ENCODE measurements around the gene NMT1. TPM values are rescaled to one million over a fixed set of nuclear protein-coding genes. Genes with fewer than 3 reads are reported as not detected.

NMT1 gene
- total and polyA plus RNA-seq, 2 experiments from 2014 or later, result 95.6 to 298 TPM

DNA sequence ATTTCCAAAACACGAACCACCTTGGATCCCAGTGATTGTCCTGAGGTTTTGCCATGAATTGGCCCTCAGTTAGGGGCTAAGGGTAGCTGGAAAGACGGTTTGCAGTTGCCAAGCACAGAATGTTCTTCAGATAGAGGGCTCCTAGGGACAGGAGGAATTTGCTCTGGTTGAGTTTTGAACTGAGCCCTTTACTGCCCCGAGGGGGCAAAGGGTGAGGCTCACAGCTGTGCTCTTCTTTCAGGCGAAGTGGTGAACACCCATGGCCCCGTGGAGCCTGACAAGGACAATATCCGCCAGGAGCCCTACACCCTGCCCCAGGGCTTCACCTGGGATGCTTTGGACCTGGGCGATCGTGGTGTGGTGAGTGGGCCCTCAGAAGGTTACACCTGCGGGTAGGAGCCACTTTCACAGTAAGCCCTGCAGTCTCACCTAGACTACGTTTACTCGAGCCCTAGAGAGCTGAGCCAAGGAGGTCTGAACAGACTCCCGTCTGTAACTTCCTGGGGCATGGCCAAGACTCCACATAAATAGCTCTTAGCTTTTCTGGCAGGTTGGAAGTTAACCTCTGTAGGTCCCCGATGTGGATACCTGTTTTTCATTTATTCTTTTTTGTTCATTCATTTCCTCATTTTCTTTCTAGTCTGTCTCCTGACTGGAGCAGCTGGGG is 32.5 kb downstream of the NMT1 start:
- TF ChIP-seq, protein P1, sequence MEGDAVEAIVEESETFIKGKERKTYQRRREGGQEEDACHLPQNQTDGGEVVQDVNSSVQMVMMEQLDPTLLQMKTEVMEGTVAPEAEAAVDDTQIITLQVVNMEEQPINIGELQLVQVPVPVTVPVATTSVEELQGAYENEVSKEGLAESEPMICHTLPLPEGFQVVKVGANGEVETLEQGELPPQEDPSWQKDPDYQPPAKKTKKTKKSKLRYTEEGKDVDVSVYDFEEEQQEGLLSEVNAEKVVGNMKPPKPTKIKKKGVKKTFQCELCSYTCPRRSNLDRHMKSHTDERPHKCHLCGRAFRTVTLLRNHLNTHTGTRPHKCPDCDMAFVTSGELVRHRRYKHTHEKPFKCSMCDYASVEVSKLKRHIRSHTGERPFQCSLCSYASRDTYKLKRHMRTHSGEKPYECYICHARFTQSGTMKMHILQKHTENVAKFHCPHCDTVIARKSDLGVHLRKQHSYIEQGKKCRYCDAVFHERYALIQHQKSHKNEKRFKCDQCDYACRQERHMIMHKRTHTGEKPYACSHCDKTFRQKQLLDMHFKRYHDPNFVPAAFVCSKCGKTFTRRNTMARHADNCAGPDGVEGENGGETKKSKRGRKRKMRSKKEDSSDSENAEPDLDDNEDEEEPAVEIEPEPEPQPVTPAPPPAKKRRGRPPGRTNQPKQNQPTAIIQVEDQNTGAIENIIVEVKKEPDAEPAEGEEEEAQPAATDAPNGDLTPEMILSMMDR (conservative IDR thresholded peaks at IDR 0.05; ENCODE audit: low read depth in 2 of 2), result no peak
- TF ChIP-seq, protein P2, sequence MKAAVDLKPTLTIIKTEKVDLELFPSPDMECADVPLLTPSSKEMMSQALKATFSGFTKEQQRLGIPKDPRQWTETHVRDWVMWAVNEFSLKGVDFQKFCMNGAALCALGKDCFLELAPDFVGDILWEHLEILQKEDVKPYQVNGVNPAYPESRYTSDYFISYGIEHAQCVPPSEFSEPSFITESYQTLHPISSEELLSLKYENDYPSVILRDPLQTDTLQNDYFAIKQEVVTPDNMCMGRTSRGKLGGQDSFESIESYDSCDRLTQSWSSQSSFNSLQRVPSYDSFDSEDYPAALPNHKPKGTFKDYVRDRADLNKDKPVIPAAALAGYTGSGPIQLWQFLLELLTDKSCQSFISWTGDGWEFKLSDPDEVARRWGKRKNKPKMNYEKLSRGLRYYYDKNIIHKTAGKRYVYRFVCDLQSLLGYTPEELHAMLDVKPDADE (IDR thresholded peaks at IDR 0.05), result no peak
- TF ChIP-seq, protein P3, sequence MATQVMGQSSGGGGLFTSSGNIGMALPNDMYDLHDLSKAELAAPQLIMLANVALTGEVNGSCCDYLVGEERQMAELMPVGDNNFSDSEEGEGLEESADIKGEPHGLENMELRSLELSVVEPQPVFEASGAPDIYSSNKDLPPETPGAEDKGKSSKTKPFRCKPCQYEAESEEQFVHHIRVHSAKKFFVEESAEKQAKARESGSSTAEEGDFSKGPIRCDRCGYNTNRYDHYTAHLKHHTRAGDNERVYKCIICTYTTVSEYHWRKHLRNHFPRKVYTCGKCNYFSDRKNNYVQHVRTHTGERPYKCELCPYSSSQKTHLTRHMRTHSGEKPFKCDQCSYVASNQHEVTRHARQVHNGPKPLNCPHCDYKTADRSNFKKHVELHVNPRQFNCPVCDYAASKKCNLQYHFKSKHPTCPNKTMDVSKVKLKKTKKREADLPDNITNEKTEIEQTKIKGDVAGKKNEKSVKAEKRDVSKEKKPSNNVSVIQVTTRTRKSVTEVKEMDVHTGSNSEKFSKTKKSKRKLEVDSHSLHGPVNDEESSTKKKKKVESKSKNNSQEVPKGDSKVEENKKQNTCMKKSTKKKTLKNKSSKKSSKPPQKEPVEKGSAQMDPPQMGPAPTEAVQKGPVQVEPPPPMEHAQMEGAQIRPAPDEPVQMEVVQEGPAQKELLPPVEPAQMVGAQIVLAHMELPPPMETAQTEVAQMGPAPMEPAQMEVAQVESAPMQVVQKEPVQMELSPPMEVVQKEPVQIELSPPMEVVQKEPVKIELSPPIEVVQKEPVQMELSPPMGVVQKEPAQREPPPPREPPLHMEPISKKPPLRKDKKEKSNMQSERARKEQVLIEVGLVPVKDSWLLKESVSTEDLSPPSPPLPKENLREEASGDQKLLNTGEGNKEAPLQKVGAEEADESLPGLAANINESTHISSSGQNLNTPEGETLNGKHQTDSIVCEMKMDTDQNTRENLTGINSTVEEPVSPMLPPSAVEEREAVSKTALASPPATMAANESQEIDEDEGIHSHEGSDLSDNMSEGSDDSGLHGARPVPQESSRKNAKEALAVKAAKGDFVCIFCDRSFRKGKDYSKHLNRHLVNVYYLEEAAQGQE (IDR thresholded peaks at IDR 0.05; ENCODE audit: unreplicated experiment), result no peak
- TF ChIP-seq JUNB (IDR thresholded peaks at IDR 0.05; ENCODE audit: unreplicated experiment) (no peak), CREB1 (CRISPR knock-in tag; IDR thresholded peaks at IDR 0.05; ENCODE audit: low read depth) (no peak), POLR2AphosphoS5 (IDR thresholded peaks at IDR 0.05; ENCODE audit: low read depth) (no peak), NANOG (IDR thresholded peaks at IDR 0.05; ENCODE audit: borderline replicate concordance) (no peak), STAT1 (IDR thresholded peaks at IDR 0.05; ENCODE audit: unreplicated experiment) (no peak), EZH2phosphoT487 (IDR thresholded peaks at IDR 0.05; ENCODE audit: unreplicated experiment) (no peak), ZNF331 (CRISPR knock-in tag; IDR thresholded peaks at IDR 0.05; ENCODE audit: low read depth) (no peak)
- TF ChIP-seq, protein P4, sequence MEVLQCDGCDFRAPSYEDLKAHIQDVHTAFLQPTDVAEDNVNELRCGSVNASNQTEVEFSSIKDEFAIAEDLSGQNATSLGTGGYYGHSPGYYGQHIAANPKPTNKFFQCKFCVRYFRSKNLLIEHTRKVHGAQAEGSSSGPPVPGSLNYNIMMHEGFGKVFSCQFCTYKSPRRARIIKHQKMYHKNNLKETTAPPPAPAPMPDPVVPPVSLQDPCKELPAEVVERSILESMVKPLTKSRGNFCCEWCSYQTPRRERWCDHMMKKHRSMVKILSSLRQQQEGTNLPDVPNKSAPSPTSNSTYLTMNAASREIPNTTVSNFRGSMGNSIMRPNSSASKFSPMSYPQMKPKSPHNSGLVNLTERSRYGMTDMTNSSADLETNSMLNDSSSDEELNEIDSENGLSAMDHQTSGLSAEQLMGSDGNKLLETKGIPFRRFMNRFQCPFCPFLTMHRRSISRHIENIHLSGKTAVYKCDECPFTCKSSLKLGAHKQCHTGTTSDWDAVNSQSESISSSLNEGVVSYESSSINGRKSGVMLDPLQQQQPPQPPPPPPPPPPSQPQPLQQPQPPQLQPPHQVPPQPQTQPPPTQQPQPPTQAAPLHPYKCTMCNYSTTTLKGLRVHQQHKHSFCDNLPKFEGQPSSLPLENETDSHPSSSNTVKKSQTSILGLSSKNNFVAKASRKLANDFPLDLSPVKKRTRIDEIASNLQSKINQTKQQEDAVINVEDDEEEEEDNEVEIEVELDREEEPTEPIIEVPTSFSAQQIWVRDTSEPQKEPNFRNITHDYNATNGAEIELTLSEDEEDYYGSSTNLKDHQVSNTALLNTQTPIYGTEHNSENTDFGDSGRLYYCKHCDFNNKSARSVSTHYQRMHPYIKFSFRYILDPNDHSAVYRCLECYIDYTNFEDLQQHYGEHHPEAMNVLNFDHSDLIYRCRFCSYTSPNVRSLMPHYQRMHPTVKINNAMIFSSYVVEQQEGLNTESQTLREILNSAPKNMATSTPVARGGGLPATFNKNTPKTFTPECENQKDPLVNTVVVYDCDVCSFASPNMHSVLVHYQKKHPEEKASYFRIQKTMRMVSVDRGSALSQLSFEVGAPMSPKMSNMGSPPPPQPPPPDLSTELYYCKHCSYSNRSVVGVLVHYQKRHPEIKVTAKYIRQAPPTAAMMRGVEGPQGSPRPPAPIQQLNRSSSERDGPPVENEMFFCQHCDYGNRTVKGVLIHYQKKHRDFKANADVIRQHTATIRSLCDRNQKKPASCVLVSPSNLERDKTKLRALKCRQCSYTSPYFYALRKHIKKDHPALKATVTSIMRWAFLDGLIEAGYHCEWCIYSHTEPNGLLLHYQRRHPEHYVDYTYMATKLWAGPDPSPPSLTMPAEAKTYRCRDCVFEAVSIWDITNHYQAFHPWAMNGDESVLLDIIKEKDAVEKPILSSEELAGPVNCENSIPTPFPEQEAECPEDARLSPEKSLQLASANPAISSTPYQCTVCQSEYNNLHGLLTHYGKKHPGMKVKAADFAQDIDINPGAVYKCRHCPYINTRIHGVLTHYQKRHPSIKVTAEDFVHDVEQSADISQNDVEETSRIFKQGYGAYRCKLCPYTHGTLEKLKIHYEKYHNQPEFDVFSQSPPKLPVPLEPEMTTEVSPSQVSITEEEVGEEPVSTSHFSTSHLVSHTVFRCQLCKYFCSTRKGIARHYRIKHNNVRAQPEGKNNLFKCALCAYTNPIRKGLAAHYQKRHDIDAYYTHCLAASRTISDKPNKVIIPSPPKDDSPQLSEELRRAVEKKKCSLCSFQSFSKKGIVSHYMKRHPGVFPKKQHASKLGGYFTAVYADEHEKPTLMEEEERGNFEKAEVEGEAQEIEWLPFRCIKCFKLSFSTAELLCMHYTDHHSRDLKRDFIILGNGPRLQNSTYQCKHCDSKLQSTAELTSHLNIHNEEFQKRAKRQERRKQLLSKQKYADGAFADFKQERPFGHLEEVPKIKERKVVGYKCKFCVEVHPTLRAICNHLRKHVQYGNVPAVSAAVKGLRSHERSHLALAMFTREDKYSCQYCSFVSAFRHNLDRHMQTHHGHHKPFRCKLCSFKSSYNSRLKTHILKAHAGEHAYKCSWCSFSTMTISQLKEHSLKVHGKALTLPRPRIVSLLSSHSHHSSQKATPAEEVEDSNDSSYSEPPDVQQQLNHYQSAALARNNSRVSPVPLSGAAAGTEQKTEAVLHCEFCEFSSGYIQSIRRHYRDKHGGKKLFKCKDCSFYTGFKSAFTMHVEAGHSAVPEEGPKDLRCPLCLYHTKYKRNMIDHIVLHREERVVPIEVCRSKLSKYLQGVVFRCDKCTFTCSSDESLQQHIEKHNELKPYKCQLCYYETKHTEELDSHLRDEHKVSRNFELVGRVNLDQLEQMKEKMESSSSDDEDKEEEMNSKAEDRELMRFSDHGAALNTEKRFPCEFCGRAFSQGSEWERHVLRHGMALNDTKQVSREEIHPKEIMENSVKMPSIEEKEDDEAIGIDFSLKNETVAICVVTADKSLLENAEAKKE (CRISPR knock-in tag; IDR thresholded peaks at IDR 0.05), result no peak
- Histone ChIP-seq H3K9me2 (ENCODE audit: insufficient read depth) (no peaks in the 10 kb centered on the region), H3K27me3 (ENCODE audit: insufficient read depth) (no peaks in the 10 kb centered on the region), H3K4me1 (ENCODE audit: insufficient read depth) (no peaks in the 10 kb centered on the region), H3K36me3 (ENCODE audit: insufficient read depth) (peaks cover 49% of the 10 kb centered on the region), H4K20me1 (replicated peaks; ENCODE audit: insufficient read depth) (peaks cover 25% of the 10 kb centered on the region; the same call in 1 of the 2 replicates), H3K27ac (ENCODE audit: low read depth) (no peak overlapping the region), H3K79me2 (replicated peaks; ENCODE audit: insufficient read depth) (no peaks in the 10 kb centered on the region), H3F3A (replicated peaks; ENCODE audit: low read depth) (peaks cover 15% of the 10 kb centered on the region), H3K4me3 (no peak overlapping the region), H2AFZ (no peak overlapping the region), H3K4me2 (no peak overlapping the region)
- H3K4me1 Mint-ChIP-seq, result peaks cover 9% of the 10 kb centered on the region
- no peak overlapping the region for H3K4me3 Mint-ChIP-seq
- H3K27me3 Mint-ChIP-seq (ENCODE audit: insufficient read depth, low read depth, poor library complexity), result peaks cover 3% of the 10 kb centered on the region
- DNase-seq (ENCODE audit: low spot score) (no peak), ATAC-seq (no peak)
- no peaks in the 10 kb centered on the region for H3K9me3 Mint-ChIP-seq
- H3K36me3 Mint-ChIP-seq (ENCODE audit: low read depth), result peaks cover 80% of the 10 kb centered on the region
- no peak overlapping the region for H3K27ac Mint-ChIP-seq
